Activated T-cell treated with anti-CD3 and anti-CD28 coated beads, Interleukin-2, amount 50 U/mL, for 1 hour (primary cell): Measurements from ENCODE around the gene TSN.

Experiments used
- DNase-seq: peaks from one replicate; pipeline ENCODE4 v3.0.0-alpha.2; 2020

TSN gene

DNA sequence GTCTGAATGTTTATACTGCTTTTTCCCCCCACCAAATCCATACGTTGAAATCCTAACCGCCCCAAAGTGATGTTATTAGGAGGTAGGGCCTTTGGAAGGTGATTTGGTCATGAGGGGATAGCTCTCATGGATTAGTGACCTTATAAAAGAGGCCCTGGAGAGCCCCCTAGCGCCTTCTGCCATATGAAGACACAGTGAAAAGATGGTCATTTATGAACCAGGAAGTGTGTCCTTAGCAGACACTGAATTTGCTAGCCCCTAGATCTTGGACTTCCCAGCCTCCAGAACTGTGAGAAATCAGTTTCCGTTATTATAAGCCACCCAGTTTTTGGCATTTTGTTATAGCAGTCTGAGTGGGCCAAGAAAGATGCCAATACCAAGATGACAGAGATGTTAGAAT is 7.2 kb upstream of the TSN start:
- DNase-seq, result no peak

DNA sequence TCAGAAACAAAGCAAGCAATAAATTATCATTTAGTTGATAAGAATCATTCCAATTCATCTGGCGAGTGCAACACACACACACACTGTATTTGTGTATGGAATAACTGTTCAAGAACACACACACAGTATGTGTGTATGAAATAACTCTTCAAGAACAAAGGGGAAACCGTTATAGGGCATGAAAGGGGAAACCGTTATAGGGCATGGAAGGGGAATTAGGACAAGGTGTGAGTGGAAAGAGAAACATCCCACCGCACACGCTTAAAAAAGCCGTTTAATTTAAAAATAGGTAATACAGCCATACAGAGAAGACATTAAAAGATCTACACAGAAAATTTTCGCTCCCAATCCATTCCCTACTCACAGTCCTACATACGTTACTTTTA is 607 bp upstream of the TSN start:
- no peak for DNase-seq

DNA sequence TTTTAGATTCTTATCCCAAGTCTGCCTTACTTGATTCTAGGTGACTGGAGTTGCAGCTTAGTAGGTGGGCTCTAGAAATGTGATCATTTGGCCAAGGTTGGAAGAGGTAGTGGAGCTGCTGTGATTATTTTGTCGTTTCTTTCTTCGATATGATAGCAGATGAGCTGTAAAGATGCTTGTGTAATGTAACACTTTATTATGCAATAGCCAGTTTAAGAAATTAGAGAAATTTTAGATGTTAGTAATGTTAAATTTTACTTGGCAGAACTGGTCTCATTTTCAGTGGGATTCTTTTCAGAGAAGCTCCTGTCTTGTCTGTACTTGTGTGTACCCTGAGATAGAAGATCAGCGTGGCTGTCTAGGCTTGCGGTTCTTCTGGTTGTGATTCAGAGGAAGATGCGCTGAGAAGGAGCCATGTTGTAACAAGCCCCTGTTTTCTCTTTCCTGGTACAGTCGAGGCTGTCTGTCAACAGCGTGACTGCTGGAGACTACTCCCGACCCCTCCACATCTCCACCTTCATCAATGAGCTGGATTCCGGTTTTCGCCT is 9.3 kb downstream of the TSN start:
- no peak for DNase-seq

DNA sequence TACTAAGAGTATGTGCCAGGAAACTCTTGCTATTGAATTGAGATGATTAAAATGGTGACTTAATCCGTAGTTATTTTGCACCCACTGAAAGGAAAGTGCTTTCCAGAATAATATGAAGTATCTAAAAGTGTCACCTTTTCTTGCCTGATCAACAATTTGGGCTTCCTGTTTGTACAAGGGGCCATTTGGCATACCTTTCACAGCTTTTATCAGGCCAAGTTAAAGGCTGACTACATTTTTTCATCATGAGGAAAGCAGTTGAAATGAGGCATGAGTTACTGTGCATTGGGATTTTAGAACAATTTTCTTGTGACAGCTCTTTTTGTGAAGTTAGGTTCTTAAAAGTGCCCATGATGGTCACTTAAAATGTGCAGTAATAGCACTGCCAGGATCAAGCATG is 11.2 kb downstream of the TSN start:
- DNase-seq, result no peak

DNA sequence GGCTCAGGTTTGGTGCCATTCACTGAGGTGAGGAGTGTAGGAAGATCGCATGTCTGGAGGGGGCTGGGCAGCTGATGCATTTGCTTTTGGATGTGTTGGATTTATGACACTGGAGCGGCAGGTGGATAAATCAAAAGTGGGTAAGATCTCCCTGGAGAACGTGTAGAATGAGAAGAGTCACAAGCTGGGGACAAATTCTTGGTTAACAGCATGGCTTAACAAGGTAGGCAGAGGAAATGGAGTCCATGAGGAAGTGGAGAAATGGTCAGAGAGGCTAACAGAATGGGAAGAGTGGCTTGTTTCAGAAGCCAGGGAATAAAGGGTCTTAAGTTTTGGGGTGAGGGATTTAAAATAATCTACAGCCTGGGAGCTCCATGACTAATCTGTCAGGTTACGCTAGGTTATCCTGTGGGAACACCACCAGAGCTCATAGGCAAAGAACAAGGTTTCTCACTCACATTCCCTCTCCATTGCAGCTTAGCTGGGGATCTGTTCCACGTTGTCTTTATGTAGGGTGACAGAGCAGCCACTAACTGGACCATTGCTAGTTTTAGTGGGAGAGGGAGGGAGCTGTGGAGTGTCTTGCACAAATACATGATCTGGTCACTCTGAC is 12.8 kb downstream of the TSN start:
- DNase-seq, result no peak

DNA sequence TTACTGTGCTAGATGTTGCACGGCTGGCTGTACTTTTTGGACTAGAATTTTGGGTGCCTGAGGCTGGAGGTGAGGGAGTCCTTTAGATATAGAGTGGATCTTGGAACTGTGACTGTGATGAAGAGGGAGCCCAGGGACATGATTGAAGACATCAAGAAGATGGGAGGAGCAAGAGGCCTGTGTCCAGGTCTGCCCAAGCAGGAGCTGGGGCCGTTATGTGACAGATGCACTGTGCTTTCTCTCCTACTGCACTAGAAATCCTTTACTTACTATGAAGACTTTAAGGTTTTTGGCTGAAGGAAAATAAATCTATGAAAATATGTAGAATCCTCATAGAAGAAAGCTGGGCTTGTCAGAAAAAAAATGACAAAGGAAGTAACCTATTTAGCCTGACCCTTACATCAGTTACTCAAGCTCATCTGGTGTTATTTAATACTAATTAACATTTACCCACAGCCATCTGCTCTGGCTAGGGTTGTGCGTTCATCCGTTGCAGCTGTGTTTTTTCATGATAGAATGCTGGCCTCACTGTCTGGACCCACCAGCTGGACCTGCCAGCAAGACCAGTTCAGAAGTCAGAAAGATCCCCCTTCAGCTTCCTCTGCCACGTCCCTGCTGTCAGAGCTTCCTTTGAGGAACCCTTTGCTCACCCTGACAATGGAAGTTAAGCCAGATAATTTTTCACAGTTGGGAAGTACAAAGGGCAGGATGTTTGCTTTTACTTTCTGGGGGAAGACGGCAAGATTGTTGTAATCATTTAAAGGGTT is 16.7 kb downstream of the TSN start:
- no peak for DNase-seq

DNA sequence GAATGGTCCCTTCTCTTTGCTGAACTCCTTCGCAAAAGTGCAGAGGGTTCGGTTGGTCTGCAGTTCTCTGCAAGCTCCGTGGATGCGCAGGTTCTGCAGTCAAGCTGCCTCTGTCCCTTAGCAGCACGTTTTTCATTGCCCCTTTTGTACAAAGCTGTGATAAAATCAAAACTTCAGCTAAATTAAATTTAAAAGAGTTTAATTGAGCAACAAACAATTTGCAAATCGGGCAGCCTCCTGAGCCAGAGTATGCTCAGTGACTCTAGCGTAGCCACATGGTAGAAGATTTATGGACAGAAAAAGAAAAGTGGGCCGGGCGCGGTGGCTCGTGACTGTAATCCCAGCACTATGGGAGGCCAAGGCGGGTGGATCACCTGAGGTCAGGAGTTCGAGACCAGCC is 18.8 kb downstream of the TSN start:
- no peak for DNase-seq

DNA sequence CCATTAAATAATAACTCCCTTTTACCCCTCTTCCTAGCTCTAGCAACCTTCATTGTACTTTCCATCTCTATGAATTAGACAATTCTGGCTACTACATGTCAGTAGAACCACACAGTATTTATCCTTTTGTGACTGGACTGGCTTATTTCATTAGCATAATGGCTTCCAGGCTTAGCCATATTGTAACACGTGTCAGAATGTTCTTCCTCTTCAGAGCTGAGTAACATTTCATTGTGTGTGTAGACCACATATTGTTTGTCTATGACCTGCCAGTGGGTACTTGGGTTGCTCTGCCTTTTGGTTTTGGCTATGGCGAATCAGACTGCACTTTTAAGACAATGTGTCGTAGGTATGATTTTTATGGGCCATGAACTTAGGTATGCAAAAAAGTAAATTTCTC is 20.9 kb downstream of the TSN start:
- DNase-seq, result no peak

DNA sequence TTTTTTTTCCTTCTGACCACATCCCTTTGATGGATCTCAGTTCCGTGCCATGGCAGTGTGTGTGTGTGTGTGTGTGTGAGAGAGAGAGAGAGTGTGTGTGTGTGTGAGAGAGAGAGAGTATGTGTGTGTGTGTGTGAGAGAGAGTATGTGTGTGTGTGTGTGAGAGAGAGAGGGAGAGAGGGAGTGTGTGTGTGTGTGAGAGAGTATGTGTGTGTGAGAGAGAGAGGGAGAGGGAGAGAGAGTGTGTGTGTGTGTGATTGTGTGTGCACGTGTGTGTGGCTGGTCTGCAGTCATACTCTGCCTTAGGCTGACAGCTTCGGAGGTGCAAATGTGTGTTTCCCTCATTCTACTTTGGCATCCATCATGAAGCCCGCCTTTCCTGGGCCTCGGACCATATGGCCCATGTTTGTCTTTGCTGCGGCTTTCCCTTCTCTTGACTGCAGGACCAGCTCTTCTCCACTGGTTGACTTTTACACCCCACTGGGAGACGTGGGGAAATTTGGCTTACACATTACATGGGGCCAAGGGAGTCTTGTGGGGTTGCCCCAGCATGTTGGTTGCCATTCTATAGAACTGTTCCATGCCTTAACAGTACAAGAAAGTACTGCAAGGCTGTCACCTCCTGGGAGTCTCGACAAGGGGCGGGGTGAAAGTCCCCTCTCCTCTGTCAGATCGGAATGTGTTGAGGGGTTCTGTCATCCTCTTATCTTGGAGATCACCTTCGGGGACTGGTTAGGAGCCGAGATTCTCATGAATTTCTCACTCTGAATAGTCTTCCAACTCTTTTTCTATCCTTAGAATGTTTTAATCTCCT is 21.6 kb downstream of the TSN start:
- DNase-seq, result no peak

DNA sequence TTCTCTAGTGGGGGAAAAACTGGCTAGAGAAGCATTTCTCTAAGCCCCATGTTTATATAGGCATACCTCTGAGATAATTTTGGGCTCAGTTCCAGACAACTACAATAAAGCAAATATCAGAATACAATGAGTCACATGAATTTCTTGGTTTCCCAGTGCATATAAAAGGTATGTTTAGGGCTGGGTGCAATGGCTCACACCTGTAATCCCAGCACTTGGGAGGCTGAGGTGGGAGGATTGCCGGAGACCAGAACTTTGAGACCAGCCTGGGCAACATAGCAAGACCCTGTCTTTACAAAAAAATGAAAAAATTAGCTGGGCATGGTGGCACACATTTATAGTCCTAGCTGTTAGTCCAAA is 22.2 kb downstream of the TSN start:
- DNase-seq, result no peak

DNA sequence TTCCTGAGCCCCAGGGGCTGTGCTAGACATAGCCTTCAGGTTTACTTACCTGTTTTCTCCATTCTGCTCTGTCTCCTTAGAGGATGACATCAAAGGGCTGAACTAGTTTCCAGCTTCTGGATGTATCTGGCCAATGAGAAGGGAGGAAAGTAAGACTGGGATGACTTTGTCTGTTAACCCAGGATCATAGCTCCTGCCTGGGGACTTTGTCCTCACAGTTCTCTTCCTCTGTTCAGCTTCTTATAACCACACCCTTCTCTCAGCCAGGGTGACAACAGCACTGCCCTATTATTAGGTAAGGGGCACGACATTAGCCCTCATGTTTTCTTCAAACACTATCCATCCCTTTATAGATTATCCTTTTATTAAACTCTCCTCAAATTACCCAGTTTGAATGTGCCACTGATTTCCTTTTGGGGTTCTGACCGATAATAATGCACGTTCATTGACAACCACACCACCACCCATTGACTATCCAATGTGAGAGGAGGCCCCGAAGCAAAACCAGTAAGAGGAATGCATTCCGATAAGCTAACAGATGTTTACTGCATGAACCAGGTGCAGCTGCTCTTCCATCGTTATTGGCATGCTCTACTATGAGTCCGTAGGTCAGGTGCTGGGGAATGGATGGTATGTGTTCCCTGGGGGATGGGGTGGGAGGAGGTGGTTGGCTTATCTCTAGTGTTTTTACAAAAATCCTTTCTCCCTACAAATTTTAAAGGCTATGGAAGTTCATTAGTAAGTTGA is 23.5 kb downstream of the TSN start:
- DNase-seq, result no peak

DNA sequence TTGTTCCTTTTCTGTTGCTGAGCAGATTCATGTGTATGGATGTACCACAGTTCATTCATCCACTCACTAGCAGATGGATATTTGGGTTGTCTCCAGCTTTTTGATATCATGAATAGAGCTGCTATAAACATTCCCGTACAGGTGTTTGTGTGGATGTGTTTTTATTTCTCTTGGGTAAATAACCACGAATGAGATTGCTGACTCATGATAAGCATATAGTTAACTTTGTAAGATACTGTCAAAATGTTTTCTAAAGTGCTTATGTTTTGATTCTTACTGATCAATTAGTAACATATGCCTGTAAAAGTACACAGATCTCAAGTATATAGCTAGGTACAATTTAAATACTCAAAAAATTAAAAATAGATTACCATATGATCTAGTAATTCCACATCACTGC is 27.7 kb downstream of the TSN start:
- DNase-seq, result no peak

DNA sequence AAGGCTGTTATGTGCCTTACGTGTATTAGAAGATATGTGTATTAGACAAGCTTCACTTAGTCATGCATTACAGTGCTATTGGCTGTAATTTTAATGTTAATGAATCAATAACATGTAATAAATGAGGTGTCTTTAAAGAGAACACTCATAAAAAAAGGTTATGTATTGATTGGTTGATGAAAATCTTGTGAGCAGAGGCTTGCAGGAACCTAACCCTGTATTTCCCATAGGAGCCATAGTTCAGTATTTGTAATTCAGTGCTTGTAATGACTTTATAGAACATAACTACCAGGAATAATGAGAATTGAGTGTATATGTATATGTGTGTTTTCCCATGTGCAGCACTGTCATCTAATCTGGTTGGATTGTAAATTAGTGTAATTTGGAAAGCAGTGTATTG is 33.2 kb downstream of the TSN start:
- no peak for DNase-seq

DNA sequence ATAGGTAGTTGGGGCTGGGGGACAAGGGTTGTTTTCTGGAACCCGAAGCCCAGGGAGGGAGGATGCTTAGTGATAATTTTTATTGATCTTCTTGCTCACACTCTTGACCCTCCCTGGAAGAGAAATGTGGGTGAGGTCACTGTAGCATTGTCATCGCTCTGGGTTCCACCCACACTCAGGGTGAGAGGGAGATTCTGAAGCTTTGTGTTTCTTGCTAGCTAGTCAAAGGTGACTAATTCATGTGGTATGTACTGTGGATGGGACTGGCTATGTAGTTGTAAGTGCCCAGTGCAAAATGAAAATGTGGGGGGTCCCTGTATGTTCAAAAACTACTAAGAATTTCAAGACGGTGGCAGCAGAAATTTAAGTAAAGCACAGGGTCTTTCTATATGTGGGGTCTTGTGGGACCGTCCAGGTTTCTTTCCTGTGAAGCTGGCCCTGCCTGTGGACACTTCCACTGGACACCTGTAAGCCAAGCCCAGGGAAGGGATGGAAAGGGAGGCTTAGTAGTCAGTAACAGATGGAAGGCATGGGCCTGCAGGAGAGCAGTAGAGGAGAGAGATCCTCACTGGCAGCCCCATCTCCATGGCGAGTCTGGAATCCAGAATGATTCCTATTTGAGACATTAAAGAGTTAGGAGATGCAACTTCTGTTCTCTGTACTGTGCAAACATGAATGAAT is 35.0 kb downstream of the TSN start:
- DNase-seq, result no peak

DNA sequence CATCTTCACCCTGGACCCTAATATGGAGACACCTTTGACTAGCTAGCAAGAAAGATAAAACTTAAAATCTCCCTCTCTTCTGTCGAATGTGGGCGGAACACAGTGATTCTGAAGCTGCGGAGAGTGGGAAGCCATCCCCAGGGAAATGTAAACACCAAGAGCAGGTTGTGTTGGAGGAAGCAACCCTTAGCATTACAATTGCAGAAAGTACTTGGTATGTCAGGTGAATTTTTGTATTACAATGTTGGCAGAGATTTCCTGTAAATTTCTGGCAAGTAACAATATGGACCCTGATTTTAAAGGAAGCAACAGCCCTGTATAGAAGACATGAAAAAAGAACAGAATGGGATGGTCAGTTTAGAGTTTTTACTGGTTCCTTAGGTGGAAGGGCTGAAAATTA is 35.8 kb downstream of the TSN start:
- no peak for DNase-seq

DNA sequence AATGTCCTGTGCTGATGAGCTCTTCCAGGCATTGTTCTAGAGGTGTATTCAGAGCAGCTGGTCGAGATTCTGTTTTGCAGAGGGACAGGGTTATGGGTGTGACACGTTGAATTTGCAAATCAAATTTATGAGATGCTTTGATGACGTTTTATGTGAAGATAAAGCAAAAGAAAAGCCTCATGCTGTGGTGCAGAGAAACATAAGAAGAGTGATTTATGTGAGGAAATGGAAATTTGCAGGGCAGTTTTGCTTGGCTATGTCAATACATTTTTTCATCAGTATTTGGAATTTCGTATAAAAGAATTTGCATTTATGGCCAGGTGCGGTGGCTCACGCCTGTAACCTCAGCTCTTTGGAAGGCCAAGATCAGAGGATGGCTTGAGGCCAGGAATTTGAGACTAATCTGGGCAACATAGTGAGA is 36.4 kb downstream of the TSN start:
- DNase-seq, result no peak

DNA sequence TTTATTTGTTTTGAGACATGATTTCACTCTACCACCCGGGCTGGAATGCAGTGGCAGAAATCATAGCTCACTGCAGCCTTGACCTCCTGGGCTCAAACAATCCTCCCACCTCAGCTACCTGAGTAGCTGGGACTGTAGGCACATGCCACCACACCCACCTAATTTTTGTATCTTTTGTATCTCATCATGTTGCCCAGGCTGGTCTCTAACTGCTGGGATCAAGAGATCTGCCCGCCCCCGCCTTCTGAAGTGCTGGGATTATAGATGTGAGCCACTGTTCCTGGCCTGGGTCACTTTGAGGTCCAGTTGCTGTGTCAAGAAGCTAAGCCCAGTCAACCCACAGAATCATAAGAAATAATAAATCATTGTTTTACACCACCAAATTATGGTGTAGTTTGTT is 38.4 kb downstream of the TSN start:
- no peak for DNase-seq

DNA sequence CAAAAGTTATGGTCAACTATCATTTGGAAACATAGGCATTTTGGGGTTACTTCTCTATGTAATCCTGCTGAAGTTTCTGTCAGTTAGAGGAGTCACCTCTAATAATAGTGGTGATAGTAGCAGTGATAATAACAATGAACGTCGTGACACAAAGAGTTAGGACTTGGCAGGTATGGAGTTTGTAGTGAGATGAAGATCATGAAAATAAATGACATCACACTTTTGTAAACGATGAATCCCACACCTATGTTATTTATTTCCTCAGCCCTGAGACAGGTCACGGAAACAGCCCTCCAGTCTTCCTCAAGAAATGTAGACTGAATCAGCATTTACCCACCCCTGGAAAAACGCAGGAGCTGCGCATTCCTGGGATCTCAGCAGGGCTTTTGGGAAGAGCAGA is 38.8 kb downstream of the TSN start:
- DNase-seq, result no peak

DNA sequence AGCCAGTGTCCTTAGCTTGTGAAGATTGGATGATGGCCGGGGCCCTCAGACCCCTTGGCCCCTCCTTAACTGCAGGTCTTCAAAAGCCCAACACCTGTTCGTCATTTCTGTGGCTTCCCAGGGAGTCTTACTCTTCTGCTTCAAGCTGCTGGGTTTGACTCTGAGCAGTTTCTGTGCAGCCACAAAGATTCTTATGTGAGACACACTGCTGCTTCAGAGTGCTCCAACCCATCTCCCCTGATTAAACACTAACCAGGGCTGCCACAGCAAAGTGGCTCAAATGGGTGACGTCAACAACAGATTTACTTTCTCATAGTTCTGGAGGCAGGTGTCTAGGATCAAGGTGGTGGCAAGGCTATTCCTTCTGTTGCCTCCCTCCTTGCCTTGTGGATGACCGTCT is 40.8 kb downstream of the TSN start:
- DNase-seq, result no peak

DNA sequence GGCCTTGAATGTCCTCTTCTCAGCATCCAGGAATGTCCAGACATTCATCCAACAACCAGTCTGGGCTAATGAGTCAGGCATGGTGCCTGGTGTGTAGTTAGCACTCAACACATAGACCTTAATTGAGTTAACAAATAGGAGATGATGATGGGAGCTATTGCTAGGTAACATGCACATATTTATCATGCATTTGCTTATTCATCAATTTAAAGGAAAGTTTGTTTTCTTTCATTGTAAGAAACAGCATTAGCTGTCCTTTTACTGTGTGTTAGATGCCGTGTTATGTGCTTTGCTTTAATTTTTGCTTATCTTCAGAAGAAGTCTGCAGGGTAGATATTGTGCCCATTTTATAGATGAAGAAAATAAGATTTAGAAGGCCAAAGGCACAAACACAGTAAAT is 43.2 kb downstream of the TSN start:
- no peak for DNase-seq

DNA sequence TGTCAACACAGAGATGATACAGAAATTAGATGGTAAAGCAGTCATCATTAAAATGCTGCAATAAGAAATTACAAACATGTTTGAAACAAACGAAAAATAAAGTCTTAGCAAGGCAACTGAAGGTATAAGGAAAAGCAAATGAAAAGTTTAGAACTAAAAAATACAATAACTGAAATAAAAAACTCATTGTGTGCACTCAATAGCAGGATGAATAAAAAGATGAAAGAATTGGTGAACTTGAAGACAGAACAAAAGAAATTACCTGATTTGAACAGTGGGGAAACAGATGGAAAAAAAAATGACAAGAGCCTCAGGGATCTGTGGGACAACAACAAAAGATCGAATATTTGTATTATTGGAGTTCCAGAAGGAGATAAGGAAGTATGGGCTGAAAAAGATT is 46.5 kb downstream of the TSN start:
- DNase-seq, result no peak

DNA sequence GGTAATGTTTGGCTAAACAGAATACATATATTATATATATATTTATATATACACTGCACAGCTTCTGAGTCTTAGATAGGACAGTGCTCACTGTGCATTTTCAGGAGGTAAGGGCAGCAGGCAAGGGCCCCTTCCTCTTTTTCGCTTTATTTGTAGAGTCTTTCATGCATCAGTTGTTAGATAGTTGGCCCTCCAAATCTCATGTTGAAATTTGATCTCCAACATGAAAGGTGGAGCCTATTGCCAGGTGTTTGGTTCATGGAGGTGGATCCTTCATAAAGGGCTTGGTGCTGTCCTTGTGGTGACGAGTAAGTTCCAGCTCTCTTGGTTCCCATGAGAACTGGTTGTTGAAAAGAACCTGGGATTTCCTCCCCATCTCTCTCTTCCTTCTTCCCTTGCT is 48.1 kb downstream of the TSN start:
- DNase-seq, result no peak

DNA sequence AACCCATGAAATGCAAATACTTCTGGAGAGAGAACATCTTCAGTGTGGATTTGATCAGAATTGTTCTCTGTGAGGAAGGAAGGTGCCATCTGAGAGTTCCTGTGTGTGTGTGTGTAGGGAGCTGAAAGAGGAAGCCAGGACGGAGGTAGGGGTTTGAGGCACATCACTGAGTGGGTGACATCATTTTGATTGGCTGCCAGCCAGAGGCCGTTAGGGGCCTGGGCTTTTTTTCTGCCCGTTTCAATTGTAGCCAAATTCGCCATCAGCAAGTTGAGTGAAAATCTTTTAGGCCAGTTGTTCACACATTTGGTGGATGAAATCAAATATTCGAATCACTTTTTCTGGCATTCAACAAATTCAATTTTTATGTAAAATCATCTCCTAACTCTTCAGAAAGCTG is 48.9 kb downstream of the TSN start:
- DNase-seq, result no peak
